ENCODE results near the gene ATP5PF.

ATP5PF gene

GRCh38 chr21:25732091-25732760 is 2.5 kb downstream of the ATP5PF start:
- Histone ChIP-seq H3K23ac (ENCODE audit: low read depth, low read length, poor library complexity) (no peak overlapping the region), H2AK5ac (ENCODE audit: low read depth, low read length) (no peak overlapping the region), H2BK5ac (ENCODE audit: low read length) (no peak overlapping the region), H3K9ac (ENCODE audit: low read depth, low read length, poor library complexity) (no peak overlapping the region), H3K14ac (ENCODE audit: low read length) (no peak overlapping the region), H3K27me3 (ENCODE audit: control insufficient read depth in 3 of 3, insufficient read depth in 3 of 3, low read depth in 1 of 3, low read length in 3 of 3) (no peaks in the 10 kb centered on the region), H2AFZ (ENCODE audit: low read length) (no peak overlapping the region), H3K4me1 (ENCODE audit: control insufficient read depth in 2 of 2, insufficient read depth in 1 of 2, low read depth in 1 of 2, low read length in 2 of 2) (peaks cover 1 to 4% of the 10 kb centered on the region in 2 donors), H3K36me3 (replicated peaks in 1 of 2; ENCODE audit: control insufficient read depth in 2 of 2, insufficient read depth in 2 of 2, low read length in 2 of 2) (peaks cover 9 to 47% of the 10 kb centered on the region in 2 donors), H4K8ac (ENCODE audit: low read depth, low read length) (no peak overlapping the region), H3K9me3 (replicated peaks in 1 of 2; ENCODE audit: control insufficient read depth in 2 of 2, insufficient read depth in 1 of 2, low read depth in 1 of 2, low read length in 2 of 2) (no peaks in the 10 kb centered on the region), H3K27ac (replicated peaks; ENCODE audit: low read length) (no peak overlapping the region), H4K91ac (ENCODE audit: low read depth, low read length, poor library complexity) (no peak overlapping the region), H3K79me1 (ENCODE audit: low read depth, low read length) (peaks cover 2% of the 10 kb centered on the region), H2BK120ac (ENCODE audit: low read depth, low read length) (no peak overlapping the region), H3K4me3 (ENCODE audit: low read length in 2 of 2) (no peak overlapping the region), H3K4ac (ENCODE audit: low read length) (no peak overlapping the region), H3K4me2 (ENCODE audit: insufficient read depth, low read length, poor library complexity, severe bottlenecking) (no peak overlapping the region), H2BK12ac (ENCODE audit: low read length) (no peak overlapping the region), H2BK15ac (ENCODE audit: low read length) (no peak overlapping the region), H3K18ac (ENCODE audit: low read length) (no peak overlapping the region)
- DNase-seq (ENCODE audit: low spot score), result no peak
- WGBS, 2 donors (ENCODE audit: extremely low coverage in 2 of 2, insufficient read length in 2 of 2, insufficient replicate concordance in 1 of 2), result no CpG with 5 or more reads among the region's 6 CpGs

GRCh38 chr21:25722631-25723030 is 12.1 kb downstream of the ATP5PF start:
- Histone ChIP-seq H3K14ac (ENCODE audit: low read length) (no peak overlapping the region), H3K18ac (ENCODE audit: low read length) (no peak overlapping the region), H3K4me3 (ENCODE audit: low read length in 2 of 2) (no peak overlapping the region), H3K27me3 (ENCODE audit: control insufficient read depth in 3 of 3, insufficient read depth in 3 of 3, low read depth in 1 of 3, low read length in 3 of 3) (no peaks in the 10 kb centered on the region), H3K9me3 (replicated peaks in 1 of 2; ENCODE audit: control insufficient read depth in 2 of 2, insufficient read depth in 1 of 2, low read depth in 1 of 2, low read length in 2 of 2) (no peaks in the 10 kb centered on the region), H3K4ac (ENCODE audit: low read length) (no peak overlapping the region), H3K23ac (ENCODE audit: low read depth, low read length, poor library complexity) (no peak overlapping the region), H2AK5ac (ENCODE audit: low read depth, low read length) (no peak overlapping the region), H2BK12ac (ENCODE audit: low read length) (no peak overlapping the region), H3K4me2 (ENCODE audit: insufficient read depth, low read length, poor library complexity, severe bottlenecking) (no peak overlapping the region), H3K36me3 (replicated peaks in 1 of 2; ENCODE audit: control insufficient read depth in 2 of 2, insufficient read depth in 2 of 2, low read length in 2 of 2) (peaks cover 10 to 87% of the 10 kb centered on the region in 2 donors), H2BK15ac (ENCODE audit: low read length) (no peak overlapping the region), H3K9ac (ENCODE audit: low read depth, low read length, poor library complexity) (no peak overlapping the region), H4K91ac (ENCODE audit: low read depth, low read length, poor library complexity) (no peak overlapping the region), H3K4me1 (ENCODE audit: control insufficient read depth in 2 of 2, insufficient read depth in 1 of 2, low read depth in 1 of 2, low read length in 2 of 2) (no peaks in the 10 kb centered on the region), H2BK120ac (ENCODE audit: low read depth, low read length) (no peak overlapping the region), H3K79me1 (ENCODE audit: low read depth, low read length) (no peaks in the 10 kb centered on the region), H2BK5ac (ENCODE audit: low read length) (no peak overlapping the region), H2AFZ (ENCODE audit: low read length) (no peak overlapping the region), H3K27ac (replicated peaks; ENCODE audit: low read length) (no peak overlapping the region), H4K8ac (ENCODE audit: low read depth, low read length) (no peak overlapping the region)
- no CpG with 5 or more reads among the region's 3 CpGs for WGBS, 2 donors (ENCODE audit: extremely low coverage in 2 of 2, insufficient read length in 2 of 2, insufficient replicate concordance in 1 of 2)
- DNase-seq (ENCODE audit: low spot score), result no peak

- Histone ChIP-seq H4K91ac (ENCODE audit: low read depth, low read length, poor library complexity) (no peak overlapping the region), H2BK120ac (ENCODE audit: low read depth, low read length) (no peak overlapping the region), H3K4me1 (ENCODE audit: control insufficient read depth in 2 of 2, insufficient read depth in 1 of 2, low read depth in 1 of 2, low read length in 2 of 2) (no peaks in the 10 kb centered on the region), H3K4me3 (ENCODE audit: low read length in 2 of 2) (no peak overlapping the region), H2BK15ac (ENCODE audit: low read length) (no peak overlapping the region), H3K9ac (ENCODE audit: low read depth, low read length, poor library complexity) (no peak overlapping the region), H4K8ac (ENCODE audit: low read depth, low read length) (no peak overlapping the region), H3K14ac (ENCODE audit: low read length) (no peak overlapping the region), H3K9me3 (replicated peaks in 1 of 2; ENCODE audit: control insufficient read depth in 2 of 2, insufficient read depth in 1 of 2, low read depth in 1 of 2, low read length in 2 of 2) (no peaks in the 10 kb centered on the region), H3K23ac (ENCODE audit: low read depth, low read length, poor library complexity) (no peak overlapping the region), H3K18ac (ENCODE audit: low read length) (no peak overlapping the region), H3K4me2 (ENCODE audit: insufficient read depth, low read length, poor library complexity, severe bottlenecking) (no peak overlapping the region), H2AFZ (ENCODE audit: low read length) (no peak overlapping the region), H2BK5ac (ENCODE audit: low read length) (no peak overlapping the region), H3K4ac (ENCODE audit: low read length) (no peak overlapping the region), H2AK5ac (ENCODE audit: low read depth, low read length) (no peak overlapping the region), H3K27me3 (ENCODE audit: control insufficient read depth in 3 of 3, insufficient read depth in 3 of 3, low read depth in 1 of 3, low read length in 3 of 3) (no peaks in the 10 kb centered on the region), H2BK12ac (ENCODE audit: low read length) (no peak overlapping the region), H3K36me3 (replicated peaks in 1 of 2; ENCODE audit: control insufficient read depth in 2 of 2, insufficient read depth in 2 of 2, low read length in 2 of 2) (peaks cover 10 to 87% of the 10 kb centered on the region in 2 donors), H3K27ac (replicated peaks; ENCODE audit: low read length) (no peak overlapping the region), H3K79me1 (ENCODE audit: low read depth, low read length) (no peaks in the 10 kb centered on the region)
- DNase-seq (ENCODE audit: low spot score), result no peak
- no CpG with 5 or more reads among the region's 3 CpGs for WGBS, 2 donors (ENCODE audit: extremely low coverage in 2 of 2, insufficient read length in 2 of 2, insufficient replicate concordance in 1 of 2)
Observed at GRCh38 chr21:25721987-25722386, 12.7 kb downstream of the ATP5PF start.

GRCh38 chr21:25717491-25718147 is 17.1 kb downstream of the ATP5PF start:
- H2AK5ac ChIP-seq (ENCODE audit: low read depth, low read length), result no peak overlapping the region
- H3K23ac ChIP-seq (ENCODE audit: low read depth, low read length, poor library complexity), result no peak overlapping the region
- no CpG with 5 or more reads among the region's 5 CpGs for WGBS, 2 donors (ENCODE audit: extremely low coverage in 2 of 2, insufficient read length in 2 of 2, insufficient replicate concordance in 1 of 2)
- no peak overlapping the region for H3K4ac ChIP-seq (ENCODE audit: low read length)
- H3K14ac ChIP-seq (ENCODE audit: low read length), result no peak overlapping the region
- H3K9ac ChIP-seq (ENCODE audit: low read depth, low read length, poor library complexity), result no peak overlapping the region
- H3K79me1 ChIP-seq (ENCODE audit: low read depth, low read length), result no peaks in the 10 kb centered on the region
- H3K27ac ChIP-seq (replicated peaks; ENCODE audit: low read length), result no peak overlapping the region
- no peak overlapping the region for H2BK12ac ChIP-seq (ENCODE audit: low read length)
- no peak overlapping the region for H2BK5ac ChIP-seq (ENCODE audit: low read length)
- no peak overlapping the region for H4K91ac ChIP-seq (ENCODE audit: low read depth, low read length, poor library complexity)
- H2BK15ac ChIP-seq (ENCODE audit: low read length), result no peak overlapping the region
- H3K4me1 ChIP-seq (ENCODE audit: control insufficient read depth in 2 of 2, insufficient read depth in 1 of 2, low read depth in 1 of 2, low read length in 2 of 2), result no peaks in the 10 kb centered on the region
- no peak overlapping the region for H3K18ac ChIP-seq (ENCODE audit: low read length)
- H3K4me3 ChIP-seq (ENCODE audit: low read length in 2 of 2), result no peak overlapping the region
- no peak overlapping the region for H4K8ac ChIP-seq (ENCODE audit: low read depth, low read length)
- DNase-seq (ENCODE audit: low spot score), result no peak
- H2AFZ ChIP-seq (ENCODE audit: low read length), result no peak overlapping the region
- H3K9me3 ChIP-seq (replicated peaks in 1 of 2; ENCODE audit: control insufficient read depth in 2 of 2, insufficient read depth in 1 of 2, low read depth in 1 of 2, low read length in 2 of 2), result no peaks in the 10 kb centered on the region
- H3K4me2 ChIP-seq (ENCODE audit: insufficient read depth, low read length, poor library complexity, severe bottlenecking), result no peak overlapping the region
- H2BK120ac ChIP-seq (ENCODE audit: low read depth, low read length), result no peak overlapping the region
- H3K36me3 ChIP-seq (replicated peaks in 1 of 2; ENCODE audit: control insufficient read depth in 2 of 2, insufficient read depth in 2 of 2, low read length in 2 of 2), result peaks cover 3 to 82% of the 10 kb centered on the region in 2 donors
- H3K27me3 ChIP-seq (ENCODE audit: control insufficient read depth in 3 of 3, insufficient read depth in 3 of 3, low read depth in 1 of 3, low read length in 3 of 3), result no peaks in the 10 kb centered on the region

Data from neuronal stem cell (in vitro differentiated cells).